ENCODE results near the gene CD37. TPM values are rescaled to one million over a fixed set of nuclear protein-coding genes. Genes with fewer than 3 reads are reported as not detected.

Gene CD37
- total RNA-seq, 2 donors from 2014 or later, result 248 to 262 TPM

- Mint-ChIP-seq H3K9me3 (no peaks in the 10 kb centered on the region), H3K4me1 (ENCODE audit: low read depth) (peaks cover 21% of the 10 kb centered on the region), H3K27me3 (ENCODE audit: low read depth) (no peaks in the 10 kb centered on the region), H3K4me3 (no peak overlapping the region), H3K27ac (no peak overlapping the region), H3K36me3 (ENCODE audit: insufficient read depth in 2 of 2) (peaks cover 12 to 13% of the 10 kb centered on the region in 2 donors)
- ATAC-seq (replicated peaks in 1 of 2) (no peak), DNase-seq (no peak)
These were observed 7.1 kb downstream of the CD37 start for GRCh38 chr19:49342291-49342721.

GRCh38 chr19:49343123-49343522, 7.9 kb downstream of the CD37 start:
- H3K4me1 Mint-ChIP-seq (ENCODE audit: low read depth), result peaks cover 12% of the 10 kb centered on the region
- DNase-seq, result no peak
- H3K27me3 Mint-ChIP-seq (ENCODE audit: low read depth), result no peaks in the 10 kb centered on the region
- H3K36me3 Mint-ChIP-seq (ENCODE audit: insufficient read depth in 2 of 2), result peaks cover 9% of the 10 kb centered on the region in 2 donors
- H3K4me3 Mint-ChIP-seq, result no peak overlapping the region
- H3K9me3 Mint-ChIP-seq, result no peaks in the 10 kb centered on the region
- no peak overlapping the region for H3K27ac Mint-ChIP-seq
- no peak for ATAC-seq (replicated peaks in 1 of 2)

GRCh38 chr19:49344505-49345423, 9.6 kb downstream of the CD37 start:
- Mint-ChIP-seq H3K27me3 (ENCODE audit: low read depth) (no peaks in the 10 kb centered on the region), H3K4me1 (ENCODE audit: low read depth) (peaks cover 7% of the 10 kb centered on the region), H3K36me3 (ENCODE audit: insufficient read depth in 2 of 2) (peaks cover 3 to 4% of the 10 kb centered on the region in 2 donors), H3K4me3 (no peak overlapping the region), H3K9me3 (no peaks in the 10 kb centered on the region), H3K27ac (no peak overlapping the region)
- ATAC-seq (replicated peaks in 1 of 2) (peak in 1 of 2 donors; percentile 34), DNase-seq (no peak)

- Mint-ChIP-seq H3K27ac (no peak overlapping the region), H3K9me3 (no peaks in the 10 kb centered on the region), H3K4me1 (ENCODE audit: low read depth) (no peaks in the 10 kb centered on the region), H3K27me3 (ENCODE audit: low read depth) (no peaks in the 10 kb centered on the region), H3K4me3 (no peak overlapping the region), H3K36me3 (ENCODE audit: insufficient read depth in 2 of 2) (no peaks in the 10 kb centered on the region)
- no peak for DNase-seq
- ATAC-seq (replicated peaks in 1 of 2), result peak in 1 of 2 donors; percentile 9
These were observed 12.0 kb downstream of the CD37 start for GRCh38 chr19:49347191-49347590.

- Mint-ChIP-seq H3K4me3 (no peak overlapping the region), H3K36me3 (ENCODE audit: insufficient read depth in 2 of 2) (no peaks in the 10 kb centered on the region), H3K9me3 (no peaks in the 10 kb centered on the region), H3K27ac (no peak overlapping the region), H3K27me3 (ENCODE audit: low read depth) (no peaks in the 10 kb centered on the region), H3K4me1 (ENCODE audit: low read depth) (no peaks in the 10 kb centered on the region)
- DNase-seq (no peak), ATAC-seq (replicated peaks in 1 of 2) (peak; percentile 56 to 60)
These were observed 12.6 kb downstream of the CD37 start for GRCh38 chr19:49347835-49348234.

- DNase-seq (no peak), ATAC-seq (replicated peaks in 1 of 2) (no peak)
- Mint-ChIP-seq H3K36me3 (ENCODE audit: insufficient read depth in 2 of 2) (no peaks in the 10 kb centered on the region), H3K9me3 (no peaks in the 10 kb centered on the region), H3K4me3 (no peak overlapping the region), H3K4me1 (ENCODE audit: low read depth) (no peaks in the 10 kb centered on the region), H3K27me3 (ENCODE audit: low read depth) (peaks cover 6% of the 10 kb centered on the region), H3K27ac (no peak overlapping the region)
These were observed 13.3 kb downstream of the CD37 start for GRCh38 chr19:49348305-49349189.

- no peak overlapping the region for H3K4me3 Mint-ChIP-seq
- peaks cover 8% of the 10 kb centered on the region for H3K27me3 Mint-ChIP-seq (ENCODE audit: low read depth)
- H3K9me3 Mint-ChIP-seq, result no peaks in the 10 kb centered on the region
- ATAC-seq (replicated peaks in 1 of 2) (no peak), DNase-seq (no peak)
- no peak overlapping the region for H3K27ac Mint-ChIP-seq
- no peaks in the 10 kb centered on the region for H3K36me3 Mint-ChIP-seq (ENCODE audit: insufficient read depth in 2 of 2)
- H3K4me1 Mint-ChIP-seq (ENCODE audit: low read depth), result no peaks in the 10 kb centered on the region
These were observed 14.4 kb downstream of the CD37 start for GRCh38 chr19:49349567-49349966.

- no peak overlapping the region for H3K27ac Mint-ChIP-seq
- H3K4me1 Mint-ChIP-seq (ENCODE audit: low read depth), result peaks cover 13% of the 10 kb centered on the region
- ATAC-seq (replicated peaks in 1 of 2) (no peak), DNase-seq (no peak)
- H3K4me3 Mint-ChIP-seq, result peak overlapping the region in 1 of 2 donors; percentile 32
- no peaks in the 10 kb centered on the region for H3K36me3 Mint-ChIP-seq (ENCODE audit: insufficient read depth in 2 of 2)
- peaks cover 24% of the 10 kb centered on the region for H3K27me3 Mint-ChIP-seq (ENCODE audit: low read depth)
- no peaks in the 10 kb centered on the region for H3K9me3 Mint-ChIP-seq
These were observed 20.7 kb downstream of the CD37 start for GRCh38 chr19:49355909-49356353.

GRCh38 chr19:49356382-49356781, 21.2 kb downstream of the CD37 start:
- DNase-seq (no peak), ATAC-seq (replicated peaks in 1 of 2) (no peak)
- Mint-ChIP-seq H3K4me3 (no peak overlapping the region), H3K27ac (no peak overlapping the region), H3K9me3 (no peaks in the 10 kb centered on the region), H3K36me3 (ENCODE audit: insufficient read depth in 2 of 2) (no peaks in the 10 kb centered on the region), H3K27me3 (ENCODE audit: low read depth) (peaks cover 24% of the 10 kb centered on the region), H3K4me1 (ENCODE audit: low read depth) (peaks cover 13% of the 10 kb centered on the region)

GRCh38 chr19:49357186-49357585, 22.0 kb downstream of the CD37 start:
- peaks cover 13% of the 10 kb centered on the region for H3K4me1 Mint-ChIP-seq (ENCODE audit: low read depth)
- H3K27ac Mint-ChIP-seq, result no peak overlapping the region

GRCh38 chr19:49359851-49360820, 24.9 kb downstream of the CD37 start:
- H3K27me3 Mint-ChIP-seq (ENCODE audit: low read depth), result peaks cover 16% of the 10 kb centered on the region
- no peak for DNase-seq
- no peak overlapping the region for H3K27ac Mint-ChIP-seq
- no peaks in the 10 kb centered on the region for H3K36me3 Mint-ChIP-seq (ENCODE audit: insufficient read depth in 2 of 2)
- no peaks in the 10 kb centered on the region for H3K9me3 Mint-ChIP-seq
- no peak for ATAC-seq (replicated peaks in 1 of 2)
- H3K4me3 Mint-ChIP-seq, result no peak overlapping the region
- H3K4me1 Mint-ChIP-seq (ENCODE audit: low read depth), result peaks cover 13% of the 10 kb centered on the region

More at GRCh38 chr19:49357186-49357585, 22.0 kb downstream of the CD37 start:
- H3K36me3 Mint-ChIP-seq (ENCODE audit: insufficient read depth in 2 of 2), result no peaks in the 10 kb centered on the region
- H3K27me3 Mint-ChIP-seq (ENCODE audit: low read depth), result peaks cover 24% of the 10 kb centered on the region
- no peaks in the 10 kb centered on the region for H3K9me3 Mint-ChIP-seq
- no peak overlapping the region for H3K4me3 Mint-ChIP-seq
- no peak for ATAC-seq (replicated peaks in 1 of 2)
- DNase-seq, result no peak

GRCh38 chr19:49361438-49362047, 26.3 kb downstream of the CD37 start:
- peaks cover 1% of the 10 kb centered on the region for H3K4me1 Mint-ChIP-seq (ENCODE audit: low read depth)
- ATAC-seq (replicated peaks in 1 of 2), result no peak
- H3K4me3 Mint-ChIP-seq, result peak overlapping the region in 1 of 2 donors; percentile 2
- no peak for DNase-seq
- H3K27me3 Mint-ChIP-seq (ENCODE audit: low read depth), result peaks cover 3% of the 10 kb centered on the region
- H3K9me3 Mint-ChIP-seq, result no peaks in the 10 kb centered on the region
- no peak overlapping the region for H3K27ac Mint-ChIP-seq
- no peaks in the 10 kb centered on the region for H3K36me3 Mint-ChIP-seq (ENCODE audit: insufficient read depth in 2 of 2)
